ENCODE results near the gene COX17. TPM values are rescaled to one million over a fixed set of nuclear protein-coding genes. Genes with fewer than 3 reads are reported as not detected.

COX17 gene
- polyA plus RNA-seq, 1 donor = 63.5 TPM

- no peak for DNase-seq
- H3K36me3 ChIP-seq (ENCODE audit: control insufficient read depth, insufficient read depth, low read length) = no peaks in the 10 kb centered on the region
- H3K9me3 ChIP-seq (ENCODE audit: control insufficient read depth, low read depth, low read length) = no peaks in the 10 kb centered on the region
- H3K27ac ChIP-seq (ENCODE audit: low read length) = no peak overlapping the region
- no peaks in the 10 kb centered on the region for H3K27me3 ChIP-seq (ENCODE audit: control insufficient read depth, insufficient read depth, low read length)
- no peak overlapping the region for H3K4me3 ChIP-seq (ENCODE audit: low read length)
- WGBS (ENCODE audit: insufficient coverage, low lambda C conversion rate) = no CpG with 5 or more reads among the region's 9 CpGs
- no peaks in the 10 kb centered on the region for H3K4me1 ChIP-seq (ENCODE audit: control insufficient read depth, insufficient read depth, low read length)
Measured at GRCh38 chr3:119624002-119624720, 53.0 kb downstream of the COX17 start.

GRCh38 chr3:119620899-119621298 lies 56.3 kb downstream of the COX17 start:
- no peak overlapping the region for H3K4me3 ChIP-seq (ENCODE audit: low read length)
- H3K36me3 ChIP-seq (ENCODE audit: control insufficient read depth, insufficient read depth, low read length) = no peaks in the 10 kb centered on the region
- DNase-seq = no peak
- no peak overlapping the region for H3K27ac ChIP-seq (ENCODE audit: low read length)
- WGBS (ENCODE audit: insufficient coverage, low lambda C conversion rate) = no CpG with 5 or more reads among the region's 5 CpGs
- no peaks in the 10 kb centered on the region for H3K9me3 ChIP-seq (ENCODE audit: control insufficient read depth, low read depth, low read length)
- no peaks in the 10 kb centered on the region for H3K27me3 ChIP-seq (ENCODE audit: control insufficient read depth, insufficient read depth, low read length)
- H3K4me1 ChIP-seq (ENCODE audit: control insufficient read depth, insufficient read depth, low read length) = no peaks in the 10 kb centered on the region

Other genes with a start within 250 kb of the COX17 start
- 37.9 TPM for gene TMEM39A, start 213.8 kb downstream of the COX17 start, polyA plus RNA-seq
- 18.7 TPM for gene POGLUT1, start 208.4 kb downstream of the COX17 start, polyA plus RNA-seq
- 67.9 TPM for gene TIMMDC1, start 178.9 kb downstream of the COX17 start, polyA plus RNA-seq
- gene CD80, start 117.8 kb downstream of the COX17 start, polyA plus RNA-seq = 0.45 TPM
- 3.4 TPM for gene ADPRH, start 97.9 kb downstream of the COX17 start, polyA plus RNA-seq
- gene PLA1A, start 79.5 kb downstream of the COX17 start, polyA plus RNA-seq = 9.3 TPM
- 12.2 TPM for gene POPDC2, start 16.8 kb downstream of the COX17 start, polyA plus RNA-seq
- 5.2 TPM for gene CFAP91, start 25.6 kb upstream of the COX17 start, polyA plus RNA-seq
- 89.1 TPM for gene NR1I2, start 104.7 kb upstream of the COX17 start, polyA plus RNA-seq